HL-60 (cell line): ENCODE data around the gene MOGAT3.

Experiments
- GABPA ChIP-seq: IDR thresholded peaks from 2 replicates; pipeline ENCODE4 v1.6.1; 2012; ENCODE audit warnings: low read depth
- TF ChIP-seq, protein P1 (sequence below): IDR thresholded peaks from one replicate; pipeline ENCODE4 v1.5.1; 2011; ENCODE audit warnings: low read length, control low read depth, inconsistent platforms; ENCODE audit not compliant: insufficient read depth

DNA sequence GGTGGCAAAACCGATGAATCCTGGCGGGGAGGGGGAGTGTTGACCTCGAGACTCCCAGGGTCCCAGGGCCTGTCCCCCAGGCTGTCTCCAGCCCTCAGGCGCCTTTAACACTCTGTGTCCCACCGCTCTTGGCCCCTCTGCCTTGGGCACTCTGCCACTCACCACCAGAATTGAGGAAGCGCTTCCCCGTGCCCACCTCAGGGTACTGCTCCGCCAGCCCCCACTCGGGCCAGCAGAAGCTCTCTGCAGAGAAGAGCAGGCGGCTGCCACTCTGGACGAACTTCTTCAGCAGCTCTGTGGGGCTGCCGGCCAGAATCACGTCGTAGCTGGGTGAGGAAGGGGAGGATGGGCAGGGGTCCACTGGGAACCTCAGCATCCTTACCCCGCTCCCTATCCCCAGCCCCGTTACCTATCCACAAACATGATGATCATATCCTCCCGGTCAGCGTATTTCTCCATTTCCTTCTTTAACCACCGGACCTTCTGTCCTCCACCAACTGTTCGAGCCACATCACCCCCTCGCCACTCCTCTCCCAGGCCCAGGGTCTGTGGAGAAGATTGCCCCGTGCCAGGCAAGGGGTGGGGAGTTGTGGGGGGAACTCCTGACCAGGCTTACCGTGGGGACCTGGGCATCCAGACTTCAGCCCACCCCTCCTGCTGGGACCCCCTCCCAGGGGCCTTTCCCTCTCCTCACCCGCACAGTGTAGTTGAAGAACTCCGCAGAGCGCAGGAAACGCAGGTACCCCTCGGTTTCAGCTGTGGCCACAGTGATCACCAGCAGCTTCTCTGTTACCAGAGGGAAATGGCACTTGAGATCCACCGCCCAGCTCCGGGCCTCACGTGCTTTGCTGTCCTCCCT, 15.4 kb upstream of the MOGAT3 start:
- TF ChIP-seq GABPA, result no peak
- TF ChIP-seq, protein P1, sequence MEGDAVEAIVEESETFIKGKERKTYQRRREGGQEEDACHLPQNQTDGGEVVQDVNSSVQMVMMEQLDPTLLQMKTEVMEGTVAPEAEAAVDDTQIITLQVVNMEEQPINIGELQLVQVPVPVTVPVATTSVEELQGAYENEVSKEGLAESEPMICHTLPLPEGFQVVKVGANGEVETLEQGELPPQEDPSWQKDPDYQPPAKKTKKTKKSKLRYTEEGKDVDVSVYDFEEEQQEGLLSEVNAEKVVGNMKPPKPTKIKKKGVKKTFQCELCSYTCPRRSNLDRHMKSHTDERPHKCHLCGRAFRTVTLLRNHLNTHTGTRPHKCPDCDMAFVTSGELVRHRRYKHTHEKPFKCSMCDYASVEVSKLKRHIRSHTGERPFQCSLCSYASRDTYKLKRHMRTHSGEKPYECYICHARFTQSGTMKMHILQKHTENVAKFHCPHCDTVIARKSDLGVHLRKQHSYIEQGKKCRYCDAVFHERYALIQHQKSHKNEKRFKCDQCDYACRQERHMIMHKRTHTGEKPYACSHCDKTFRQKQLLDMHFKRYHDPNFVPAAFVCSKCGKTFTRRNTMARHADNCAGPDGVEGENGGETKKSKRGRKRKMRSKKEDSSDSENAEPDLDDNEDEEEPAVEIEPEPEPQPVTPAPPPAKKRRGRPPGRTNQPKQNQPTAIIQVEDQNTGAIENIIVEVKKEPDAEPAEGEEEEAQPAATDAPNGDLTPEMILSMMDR, result no peak
